ENCODE measurements around the gene ZNF512. TPM values are rescaled to one million over a fixed set of nuclear protein-coding genes. Genes with fewer than 3 reads are reported as not detected.

The ZNF512 gene, protein sequence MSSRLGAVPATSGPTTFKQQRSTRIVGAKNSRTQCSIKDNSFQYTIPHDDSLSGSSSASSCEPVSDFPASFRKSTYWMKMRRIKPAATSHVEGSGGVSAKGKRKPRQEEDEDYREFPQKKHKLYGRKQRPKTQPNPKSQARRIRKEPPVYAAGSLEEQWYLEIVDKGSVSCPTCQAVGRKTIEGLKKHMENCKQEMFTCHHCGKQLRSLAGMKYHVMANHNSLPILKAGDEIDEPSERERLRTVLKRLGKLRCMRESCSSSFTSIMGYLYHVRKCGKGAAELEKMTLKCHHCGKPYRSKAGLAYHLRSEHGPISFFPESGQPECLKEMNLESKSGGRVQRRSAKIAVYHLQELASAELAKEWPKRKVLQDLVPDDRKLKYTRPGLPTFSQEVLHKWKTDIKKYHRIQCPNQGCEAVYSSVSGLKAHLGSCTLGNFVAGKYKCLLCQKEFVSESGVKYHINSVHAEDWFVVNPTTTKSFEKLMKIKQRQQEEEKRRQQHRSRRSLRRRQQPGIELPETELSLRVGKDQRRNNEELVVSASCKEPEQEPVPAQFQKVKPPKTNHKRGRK
- total RNA-seq, result 16.1 and 16.8 TPM in 2 replicates

DNA sequence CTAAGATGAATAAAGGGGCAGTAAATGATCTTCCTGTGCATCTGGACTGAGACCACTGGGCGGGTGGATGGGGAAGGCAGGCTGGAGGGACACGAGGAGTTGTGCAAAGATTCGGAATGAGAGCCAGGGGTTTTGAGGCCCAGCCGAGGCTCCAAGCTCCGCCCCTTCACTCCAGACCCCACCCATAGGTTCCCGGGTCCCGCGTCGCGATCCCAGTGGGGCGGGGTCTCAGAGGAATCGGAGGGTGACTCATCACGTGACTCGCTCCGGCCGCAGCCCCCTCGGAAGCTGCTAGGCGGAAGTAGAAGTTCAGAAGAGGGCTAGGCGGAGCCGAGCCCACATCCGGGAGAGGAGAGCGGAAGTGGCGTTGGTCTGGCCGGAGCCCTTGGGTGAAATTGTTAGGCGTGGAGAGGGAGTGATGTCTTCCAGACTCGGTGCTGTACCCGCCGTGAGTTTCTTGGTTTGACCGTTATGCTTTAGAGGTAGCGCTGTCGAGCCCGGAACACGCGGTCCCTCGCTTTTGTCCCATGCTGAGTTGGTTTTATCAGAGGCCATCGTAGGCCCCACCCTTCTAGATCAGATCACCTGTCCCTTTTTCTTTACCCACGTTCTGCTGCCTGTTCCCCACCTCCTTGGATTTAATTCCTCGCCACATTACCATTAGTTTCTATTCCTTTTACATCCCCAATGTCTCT lies at the start of gene ZNF512:
Gene ZNF512, plus strand, starts transcription at position 348 of the 695 bp plus-strand sequence. Its CDS starts 71 bp downstream, at position 419.

DNA sequence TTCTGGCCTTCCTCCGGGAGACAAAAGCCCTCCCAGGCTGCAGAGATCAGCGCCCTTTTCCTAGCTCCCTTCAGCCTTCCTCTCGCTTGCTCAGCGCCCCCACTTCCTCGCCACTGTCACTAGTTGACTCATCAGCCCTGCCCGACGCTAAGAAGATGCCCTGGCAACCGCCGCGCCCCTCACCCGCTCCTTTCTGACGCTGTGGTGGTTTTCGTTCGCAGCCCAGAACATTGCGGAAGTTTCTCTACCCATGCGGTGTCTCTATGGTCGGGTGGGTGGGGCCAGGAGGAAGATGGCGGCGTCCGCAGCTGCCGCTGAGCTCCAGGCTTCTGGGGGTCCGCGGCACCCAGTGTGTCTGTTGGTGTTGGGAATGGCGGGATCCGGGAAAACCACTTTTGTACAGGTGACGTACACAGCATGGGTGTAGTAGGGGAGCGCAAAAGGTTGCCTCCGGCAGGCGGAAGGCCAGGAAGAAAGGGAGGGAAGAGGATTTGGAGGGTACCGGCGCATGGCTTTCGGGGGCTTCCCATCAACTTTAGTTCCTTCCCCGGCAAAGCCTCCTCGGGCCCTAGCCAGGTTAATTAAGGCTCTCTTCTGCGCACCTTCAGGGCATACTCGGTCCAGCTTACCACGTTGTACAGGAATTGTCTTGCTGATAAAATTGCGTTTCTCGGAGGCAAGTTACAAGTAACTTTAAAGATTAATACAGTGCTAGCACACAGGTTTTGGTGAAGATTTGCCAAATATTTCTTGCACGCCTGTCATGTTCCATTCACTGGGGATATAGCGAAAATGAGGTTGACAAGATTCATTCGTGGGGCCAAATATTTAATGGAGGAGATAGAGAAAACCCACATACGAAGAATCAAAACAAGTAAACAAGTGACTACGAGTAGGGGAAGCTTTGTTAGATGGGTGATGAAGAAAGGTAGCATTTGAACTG lies 46.2 kb downstream of the ZNF512 start, which contains the start of the genes CCDC121 and GPN1:
Gene CCDC121, minus strand, starts transcription at position 246 of the 943 bp plus-strand sequence. CDS start 1,213 bp downstream, outside the sequence.
Gene GPN1, plus strand, starts transcription at position 284 of the 943 bp plus-strand sequence. Its CDS starts 9 bp downstream, at position 293.

DNA sequence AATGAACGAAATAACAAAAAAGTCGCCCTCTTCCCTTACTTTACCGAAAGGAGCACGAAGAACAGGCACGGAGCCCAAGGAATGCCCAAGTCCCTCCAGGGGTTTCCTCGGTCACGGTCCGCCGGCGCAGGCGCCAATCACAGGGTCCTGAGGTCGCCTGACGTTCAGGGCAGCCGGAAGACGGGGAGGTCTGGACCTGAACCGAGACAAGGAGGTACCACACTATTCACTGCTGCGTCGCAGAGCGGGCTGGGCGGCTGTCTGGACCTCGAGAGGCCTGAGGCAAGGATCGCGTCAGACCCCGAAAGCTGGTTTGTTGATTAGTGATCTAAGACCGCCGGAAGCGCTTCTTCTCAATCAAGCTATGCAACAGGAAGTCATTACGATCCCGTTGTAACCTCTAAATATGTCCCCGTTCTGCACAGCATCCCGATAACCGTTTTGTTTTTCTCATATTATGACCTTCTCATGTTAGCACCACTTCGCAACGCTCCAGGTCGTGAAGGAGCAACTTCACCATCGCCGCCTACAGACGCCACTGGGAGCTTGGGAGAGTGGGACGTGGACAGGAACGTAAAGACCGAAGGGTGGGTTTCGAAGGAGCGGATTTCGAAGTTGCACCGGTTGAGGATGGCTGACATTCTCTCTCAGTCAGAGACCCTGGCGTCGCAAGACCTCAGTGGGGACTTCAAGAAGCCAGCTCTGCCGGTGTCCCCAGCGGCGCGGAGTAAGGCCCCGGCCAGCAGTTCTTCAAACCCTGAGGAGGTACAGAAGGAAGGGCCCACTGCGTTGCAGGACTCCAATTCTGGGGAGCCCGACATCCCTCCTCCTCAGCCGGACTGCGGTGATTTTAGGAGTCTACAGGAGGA lies 80.7 kb downstream of the ZNF512 start, which contains the start of the genes SLC4A1AP and SUPT7L:
Gene SLC4A1AP, plus strand, starts transcription at position 605 of the 869 bp plus-strand sequence. Its CDS starts 26 bp downstream, at position 631.
Gene SUPT7L, minus strand, starts transcription at position 330 of the 869 bp plus-strand sequence. CDS start 1,422 bp downstream, outside the sequence.

Other genes starting within 250 kb of the ZNF512 start
- gene GTF3C2, start 226.3 kb upstream of the ZNF512 start, total RNA-seq, result 13.7 and 23.5 TPM in 2 replicates
- gene EIF2B4, start 212.7 kb upstream of the ZNF512 start, total RNA-seq, result 29.3 and 31.5 TPM in 2 replicates
- 121 and 127 TPM in 2 replicates for gene SNX17, start 212.4 kb upstream of the ZNF512 start, total RNA-seq
- 5.3 and 6.6 TPM in 2 replicates for gene ZNF513, start 202.3 kb upstream of the ZNF512 start, total RNA-seq
- gene PPM1G, start 173.5 kb upstream of the ZNF512 start, total RNA-seq, result 80.7 and 83.5 TPM in 2 replicates
- 90.0 and 94.5 TPM in 2 replicates for gene NRBP1, start 154.4 kb upstream of the ZNF512 start, total RNA-seq
- gene KRTCAP3, start 140.7 kb upstream of the ZNF512 start, total RNA-seq, result 0.26 and 0.47 TPM in 2 replicates
- gene IFT172, start 93.3 kb upstream of the ZNF512 start, total RNA-seq, result 32.3 and 51.1 TPM in 2 replicates
- 15.2 and 19.4 TPM in 2 replicates for gene FNDC4, start 87.8 kb upstream of the ZNF512 start, total RNA-seq
- 0.16 TPM in 1 of 2 replicates, not detected in the other for gene GCKR, start 86.2 kb upstream of the ZNF512 start, total RNA-seq
- 1.7 and 3.0 TPM in 2 replicates for gene CCDC121, start 46.0 kb downstream of the ZNF512 start, total RNA-seq
- 24.9 and 33.0 TPM in 2 replicates for gene GPN1, start 46.0 kb downstream of the ZNF512 start, total RNA-seq
- 14.2 and 22.8 TPM in 2 replicates for gene SUPT7L, start 80.6 kb downstream of the ZNF512 start, total RNA-seq
- gene SLC4A1AP, start 80.8 kb downstream of the ZNF512 start, total RNA-seq, result 21.6 and 22.1 TPM in 2 replicates
- gene MRPL33, start 188.7 kb downstream of the ZNF512 start, total RNA-seq, result 30.0 and 67.8 TPM in 2 replicates

Measured in bronchial smooth muscle cell (primary cell).